Mammary epithelial cell (primary cell): ENCODE results near the gene LRIG1.

Experiments
- EZH2 ChIP-seq: IDR thresholded peaks from 2 replicates; pipeline ENCODE4 v1.6.1; 2012; ENCODE audit warnings: low read length, inconsistent platforms, borderline replicate concordance
- TF ChIP-seq, protein P1 (sequence below), 2 donors: IDR thresholded peaks in 1 of 2; conservative IDR thresholded peaks in 1 of 2; 2 replicates each; pipeline ENCODE4 v1.5.1; 2011 to 2012; ENCODE audit warnings: inconsistent platforms in 2 of 2, low read length in 2 of 2, mild to moderate bottlenecking in 2 of 2, control low read depth in 1 of 2, low read depth in 1 of 2; ENCODE audit not compliant: insufficient read depth in 1 of 2; ENCODE audit errors: extremely low read depth in 1 of 2

DNA sequence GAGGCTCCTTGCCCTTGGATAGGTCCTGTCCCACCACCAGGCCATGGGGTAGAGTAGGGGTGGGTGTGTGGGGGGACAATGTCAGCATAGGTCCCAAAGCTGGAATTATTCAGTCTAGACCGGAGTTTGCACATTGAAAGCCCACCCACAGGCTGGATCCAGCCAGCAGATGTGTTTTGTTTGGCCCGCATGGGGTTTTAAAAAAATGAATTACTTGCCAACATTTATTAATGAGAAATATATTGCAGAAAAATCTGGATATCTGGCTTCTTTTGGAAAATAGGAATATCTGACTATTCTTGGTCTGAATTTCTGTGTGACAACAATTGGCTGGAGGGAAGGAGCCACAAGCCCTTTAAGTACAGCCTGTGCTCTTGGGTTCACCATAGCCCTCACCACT, 17.3 kb upstream of the LRIG1 start:
- TF ChIP-seq, protein P1, sequence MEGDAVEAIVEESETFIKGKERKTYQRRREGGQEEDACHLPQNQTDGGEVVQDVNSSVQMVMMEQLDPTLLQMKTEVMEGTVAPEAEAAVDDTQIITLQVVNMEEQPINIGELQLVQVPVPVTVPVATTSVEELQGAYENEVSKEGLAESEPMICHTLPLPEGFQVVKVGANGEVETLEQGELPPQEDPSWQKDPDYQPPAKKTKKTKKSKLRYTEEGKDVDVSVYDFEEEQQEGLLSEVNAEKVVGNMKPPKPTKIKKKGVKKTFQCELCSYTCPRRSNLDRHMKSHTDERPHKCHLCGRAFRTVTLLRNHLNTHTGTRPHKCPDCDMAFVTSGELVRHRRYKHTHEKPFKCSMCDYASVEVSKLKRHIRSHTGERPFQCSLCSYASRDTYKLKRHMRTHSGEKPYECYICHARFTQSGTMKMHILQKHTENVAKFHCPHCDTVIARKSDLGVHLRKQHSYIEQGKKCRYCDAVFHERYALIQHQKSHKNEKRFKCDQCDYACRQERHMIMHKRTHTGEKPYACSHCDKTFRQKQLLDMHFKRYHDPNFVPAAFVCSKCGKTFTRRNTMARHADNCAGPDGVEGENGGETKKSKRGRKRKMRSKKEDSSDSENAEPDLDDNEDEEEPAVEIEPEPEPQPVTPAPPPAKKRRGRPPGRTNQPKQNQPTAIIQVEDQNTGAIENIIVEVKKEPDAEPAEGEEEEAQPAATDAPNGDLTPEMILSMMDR (conservative IDR thresholded peaks at IDR 0.05 in 1 of 2, IDR thresholded peaks at IDR 0.05 in 1 of 2; ENCODE audit: extremely low read depth in 1 of 2, insufficient read depth in 1 of 2, low read depth in 1 of 2, low read length in 2 of 2) = no peak
- no peak for TF ChIP-seq EZH2
